ENCODE results near the gene CLPTM1L.
"Not testable (repeated sequence)": the region's sequence is repeated elsewhere in the genome, so short reads cannot be mapped to it uniquely, and the experiment has no call there.

The CLPTM1L gene

DNA sequence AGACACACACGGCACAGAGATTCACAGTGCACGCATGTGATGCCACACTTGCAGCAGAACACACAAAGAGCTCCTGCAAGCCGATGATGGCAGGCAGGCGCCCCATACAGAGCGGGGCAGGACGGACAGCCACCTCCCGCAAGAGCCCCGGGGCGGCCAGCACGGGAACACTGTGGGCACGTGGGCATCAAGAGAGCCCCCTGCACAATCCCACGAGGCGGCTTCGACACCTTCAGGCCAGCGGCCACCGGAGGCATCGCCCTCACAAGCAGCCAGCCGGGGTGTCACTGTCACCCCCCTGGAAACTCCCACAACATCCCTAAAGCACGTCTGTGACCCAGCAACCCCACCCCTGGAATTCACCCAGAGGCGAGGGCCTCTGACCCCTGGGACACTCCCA, 68.0 kb downstream of the CLPTM1L start:
- no peak for DNase-seq (ENCODE audit: low spot score)

DNA sequence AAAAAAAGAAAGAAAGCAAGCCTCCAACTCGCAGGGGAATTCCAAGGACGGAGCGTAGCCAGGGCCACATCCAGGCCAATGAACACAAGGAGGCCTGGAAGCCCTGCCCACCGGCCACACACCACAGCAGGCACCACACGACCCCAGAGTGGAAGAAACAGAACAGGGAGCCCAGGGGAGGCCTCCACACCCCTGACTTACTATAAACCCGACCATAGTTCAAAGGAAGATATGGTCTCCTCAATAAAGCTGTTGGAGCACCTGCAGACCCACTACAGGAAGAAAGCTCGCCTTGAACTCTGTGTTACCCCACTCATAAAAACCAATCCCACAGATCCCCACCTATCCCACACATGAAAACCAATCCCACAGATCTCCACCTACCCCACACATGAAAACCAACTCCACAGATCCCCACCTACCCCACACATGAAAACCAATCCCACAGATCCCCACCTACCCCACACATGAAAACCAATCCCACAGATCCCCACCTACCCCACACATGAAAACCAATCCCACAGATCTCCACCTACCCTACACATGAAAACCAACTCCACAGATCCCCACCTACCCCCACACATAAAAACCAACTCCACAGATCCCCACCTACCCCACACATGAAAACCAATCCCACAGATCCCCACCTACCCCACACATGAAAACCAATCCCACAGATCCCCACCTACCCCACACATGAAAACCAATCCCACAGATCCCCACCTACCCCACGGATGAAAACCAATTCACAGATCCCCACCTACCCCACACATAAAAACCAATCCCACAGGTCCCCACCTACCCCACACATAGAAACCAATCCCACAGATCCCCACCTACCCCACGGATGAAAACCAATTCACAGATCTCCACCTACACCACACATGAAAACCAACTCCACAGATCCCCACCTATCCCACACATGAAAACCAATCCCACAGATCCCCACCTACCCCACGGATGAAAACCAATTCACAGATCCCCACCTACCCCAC, 69.2 kb downstream of the CLPTM1L start:
- not testable (repeated sequence) for DNase-seq (ENCODE audit: low spot score)

DNA sequence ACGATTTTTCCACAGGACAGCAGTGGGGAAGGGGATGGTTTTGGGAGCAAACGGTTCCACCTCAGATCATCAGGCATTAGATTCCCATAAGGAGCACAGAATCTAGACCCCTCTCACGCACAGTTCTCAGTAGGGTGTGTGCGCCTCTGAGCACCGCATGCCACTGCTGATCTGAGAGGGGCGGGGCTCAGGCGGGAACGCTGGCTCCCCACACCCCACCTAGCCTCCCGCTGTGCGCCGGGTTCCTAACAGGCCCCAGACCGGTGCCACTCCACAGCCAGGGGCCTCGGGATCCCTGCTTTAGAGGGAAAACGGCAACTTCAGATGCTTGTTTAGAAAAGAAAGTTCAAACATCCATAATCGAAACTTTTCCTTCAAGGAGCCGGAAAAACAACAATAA, 70.4 kb downstream of the CLPTM1L start:
- DNase-seq (ENCODE audit: low spot score), result no peak

DNA sequence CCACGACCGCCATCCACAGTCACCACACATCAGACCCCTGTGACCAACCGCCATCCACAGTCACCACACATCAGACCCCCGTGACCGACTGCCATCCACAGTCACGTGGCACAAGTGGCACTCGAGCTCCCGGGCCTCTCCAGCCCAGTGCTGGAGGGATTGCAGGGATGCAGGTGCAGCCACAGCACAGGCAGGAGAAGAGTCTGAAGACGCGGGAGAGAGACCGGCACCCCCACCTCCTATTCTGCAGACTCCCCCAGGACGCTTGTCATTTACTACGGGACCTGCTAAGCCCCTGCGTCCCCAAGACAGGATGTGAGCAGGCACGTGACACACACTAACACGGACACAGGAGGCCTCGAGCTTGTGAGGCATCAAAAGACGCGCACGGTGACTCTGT, 71.2 kb downstream of the CLPTM1L start:
- no peak for DNase-seq (ENCODE audit: low spot score)

DNA sequence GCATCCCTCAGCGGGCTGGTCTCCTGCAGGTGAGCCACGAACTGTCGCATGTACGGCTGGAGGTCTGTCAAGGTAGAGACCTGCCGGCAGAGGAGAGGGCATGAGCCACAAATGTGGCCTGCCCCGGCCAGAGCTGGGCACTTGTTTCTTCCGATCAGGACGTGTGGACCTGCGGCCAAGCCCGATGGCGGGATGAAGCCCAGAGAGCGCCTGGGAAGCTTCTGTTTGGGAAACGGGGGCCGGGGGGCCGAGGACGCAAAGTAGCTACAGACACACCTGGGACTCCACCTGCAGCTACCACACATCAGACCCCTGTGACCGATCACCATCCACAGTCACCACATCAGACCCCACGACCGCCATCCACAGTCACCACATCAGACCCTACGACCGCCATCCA, 72.7 kb downstream of the CLPTM1L start:
- DNase-seq (ENCODE audit: low spot score), result no peak

DNA sequence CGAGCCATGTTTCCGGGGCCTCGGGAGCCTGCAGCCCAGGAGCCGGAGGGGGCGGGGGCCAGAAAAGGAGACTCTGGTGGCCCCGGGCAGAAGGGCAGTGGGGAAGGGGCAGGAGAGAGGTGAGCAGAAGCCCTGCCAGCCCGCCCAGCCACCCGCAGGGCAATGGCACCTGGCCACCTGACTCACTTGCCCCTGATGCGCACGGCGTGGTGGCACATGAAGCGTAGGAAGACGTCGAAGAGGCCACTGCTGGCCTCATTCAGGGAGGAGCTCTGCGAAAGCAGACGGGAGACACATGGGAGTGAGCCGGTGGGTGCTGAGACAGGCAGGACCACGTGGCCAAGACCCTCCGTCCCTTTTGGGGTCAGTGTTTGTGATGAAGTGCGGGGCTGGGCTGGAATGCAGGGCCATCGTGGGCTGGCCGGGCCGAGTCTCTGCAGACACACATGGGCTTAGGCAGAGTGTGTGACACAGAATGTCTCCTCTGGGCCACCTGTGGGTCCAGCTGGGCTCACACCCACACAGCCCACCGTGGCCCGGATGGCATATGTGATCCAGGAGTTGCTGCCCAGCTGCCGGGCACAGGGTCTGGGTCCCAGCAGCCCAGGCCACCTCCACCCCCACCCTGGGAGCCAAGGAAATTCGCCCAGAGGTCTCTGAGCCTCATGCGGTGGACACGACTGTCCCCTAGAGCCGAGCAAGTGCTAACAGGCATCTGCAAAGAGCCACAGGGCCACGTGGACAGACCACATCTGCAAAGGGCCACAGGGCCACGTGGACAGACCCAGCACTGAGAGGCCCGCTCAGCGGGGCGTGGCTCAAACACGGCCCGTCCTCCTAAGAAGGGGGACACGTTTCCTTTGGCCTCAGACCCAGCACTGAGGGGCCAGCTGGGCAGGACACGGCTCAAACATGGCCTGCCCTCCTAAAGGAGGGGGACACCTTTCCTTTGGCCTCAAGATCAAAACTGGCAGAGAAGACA, 73.7 kb downstream of the CLPTM1L start:
- no peak for DNase-seq (ENCODE audit: low spot score)

DNA sequence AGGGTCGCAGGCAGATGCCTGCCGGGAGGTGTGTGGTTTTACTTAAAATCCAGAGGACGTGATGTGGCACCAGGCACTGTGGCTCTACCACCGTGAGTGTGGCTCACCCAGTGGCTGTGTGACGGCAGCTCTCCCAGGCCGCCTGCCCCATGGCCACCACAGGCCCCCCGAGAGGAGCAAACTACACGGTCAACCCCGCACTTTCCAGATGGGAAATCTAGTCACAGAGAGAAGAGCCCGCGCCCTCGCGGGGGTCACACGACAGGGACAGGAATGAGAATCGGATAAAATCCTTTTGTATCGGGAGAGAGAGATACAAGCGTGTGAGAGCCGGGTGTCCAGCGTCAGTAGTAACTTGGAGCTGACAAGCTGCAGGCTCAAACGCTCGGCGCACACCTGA, 74.5 kb downstream of the CLPTM1L start:
- no peak for DNase-seq (ENCODE audit: low spot score)

DNA sequence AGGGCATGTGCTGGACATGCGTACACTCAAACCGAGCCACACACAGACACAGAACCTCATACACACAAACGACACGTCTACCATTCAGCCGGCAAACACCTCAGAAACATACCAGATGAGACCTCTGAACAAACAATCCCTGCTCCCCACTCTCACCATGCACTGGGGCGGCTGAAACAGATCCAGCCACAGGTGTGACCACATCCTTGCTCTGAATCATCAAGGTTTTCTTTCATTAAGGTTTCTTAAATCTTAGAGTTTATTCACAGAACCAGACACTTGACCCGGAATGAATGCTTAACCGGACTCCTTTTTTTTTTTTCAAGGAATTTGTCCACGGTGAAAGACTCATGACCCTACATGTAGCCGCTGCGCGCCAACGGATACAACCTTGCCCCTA, 76.2 kb downstream of the CLPTM1L start:
- DNase-seq (ENCODE audit: low spot score), result peak; percentile 30

DNA sequence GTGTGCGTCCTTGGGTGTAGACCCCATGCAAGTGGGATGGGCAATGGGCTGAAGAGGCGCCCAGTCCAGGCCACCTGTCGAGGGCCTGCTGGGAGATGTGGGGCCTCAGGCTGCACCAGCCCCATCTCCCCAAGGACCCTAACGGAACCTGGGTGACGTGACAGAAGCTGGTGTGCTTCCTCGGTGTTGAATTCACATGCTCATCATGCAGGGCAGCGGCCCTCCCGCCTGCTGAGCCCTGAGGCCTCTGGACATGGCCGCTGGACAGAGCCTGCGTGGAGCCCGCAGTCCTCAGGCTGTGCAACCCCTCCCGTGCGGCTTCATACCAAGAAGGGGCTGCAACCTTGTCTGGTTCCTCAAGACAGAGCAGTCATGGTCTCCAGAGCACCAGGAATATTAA, 76.8 kb downstream of the CLPTM1L start:
- no peak for DNase-seq (ENCODE audit: low spot score)
